ENCODE data around the gene ZNF738. TPM values are rescaled to one million over a fixed set of nuclear protein-coding genes. Genes with fewer than 3 reads are reported as not detected.

ZNF738 gene
- total and polyA plus RNA-seq, 2 of the 13 experiments (the other 11 are each of a cell fraction or from before 2014, with no cell fraction given): 2.7 to 5.3 TPM

DNA sequence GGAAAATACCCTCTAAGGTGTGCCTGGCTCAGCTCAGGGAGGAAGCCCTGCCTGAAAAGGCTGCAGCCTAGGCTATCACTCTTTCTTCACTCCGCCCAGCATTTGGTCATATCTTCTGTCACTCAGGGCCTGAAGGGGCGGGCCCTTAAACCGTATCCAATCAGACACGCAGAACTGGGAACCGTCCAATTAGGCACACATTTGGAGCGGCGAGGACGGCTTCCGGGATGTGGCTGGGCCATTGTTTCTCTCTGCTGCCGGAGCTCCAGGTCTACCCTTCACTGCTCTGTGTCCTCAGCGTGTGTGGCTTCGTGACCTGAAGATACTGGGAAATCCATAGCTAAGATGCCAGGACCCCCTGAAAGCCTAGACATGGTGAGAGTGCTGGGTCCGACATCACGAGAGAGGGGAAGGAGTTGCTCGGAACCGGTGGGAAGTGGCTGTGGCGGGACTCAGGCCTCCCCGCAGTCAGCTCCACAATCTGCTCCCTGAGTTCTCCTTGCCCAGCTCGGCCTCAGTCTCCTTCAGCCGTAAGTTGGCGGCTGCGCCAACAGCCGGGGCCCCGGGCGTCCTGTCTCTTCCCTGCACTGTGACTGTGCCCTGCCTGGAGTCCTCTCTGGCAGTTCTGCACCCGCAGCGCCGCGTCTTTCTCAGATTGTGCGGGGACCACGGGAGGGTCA is 38.2 kb downstream of the ZNF738 start, which contains the start of gene ZNF493 (continued):
- TF ChIP-seq, protein P1, sequence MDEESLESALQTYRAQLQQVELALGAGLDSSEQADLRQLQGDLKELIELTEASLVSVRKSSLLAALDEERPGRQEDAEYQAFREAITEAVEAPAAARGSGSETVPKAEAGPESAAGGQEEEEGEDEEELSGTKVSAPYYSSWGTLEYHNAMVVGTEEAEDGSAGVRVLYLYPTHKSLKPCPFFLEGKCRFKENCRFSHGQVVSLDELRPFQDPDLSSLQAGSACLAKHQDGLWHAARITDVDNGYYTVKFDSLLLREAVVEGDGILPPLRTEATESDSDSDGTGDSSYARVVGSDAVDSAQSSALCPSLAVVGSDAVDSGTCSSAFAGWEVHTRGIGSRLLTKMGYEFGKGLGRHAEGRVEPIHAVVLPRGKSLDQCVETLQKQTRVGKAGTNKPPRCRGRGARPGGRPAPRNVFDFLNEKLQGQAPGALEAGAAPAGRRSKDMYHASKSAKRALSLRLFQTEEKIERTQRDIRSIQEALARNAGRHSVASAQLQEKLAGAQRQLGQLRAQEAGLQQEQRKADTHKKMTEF (CRISPR knock-in tag; IDR thresholded peaks at IDR 0.05): no peak
- TF ChIP-seq XRCC5 (optimal IDR thresholded peaks at IDR 0.05; ENCODE audit: low read length) (peak; percentile 10), BORCS8-MEF2B (CRISPR knock-in tag; IDR thresholded peaks at IDR 0.05) (peak; percentile 48; the same call in 1 of the 2 replicates), HNRNPLL (IDR thresholded peaks at IDR 0.05; ENCODE audit: low read depth, low read length, poor library complexity, severe bottlenecking) (peak; percentile 36), WIZ (CRISPR knock-in tag; IDR thresholded peaks at IDR 0.05) (no peak), KDM2A (CRISPR knock-in tag; IDR thresholded peaks at IDR 0.05; ENCODE audit: borderline replicate concordance, low read depth) (peak; percentile 64; the same call in 1 of the 2 replicates), ESRRA (CRISPR knock-in tag; IDR thresholded peaks at IDR 0.05; ENCODE audit: low read depth) (0 out of 2 replicates have a peak, but pooled peaks have one; percentile 34), HMGXB4 (CRISPR knock-in tag; IDR thresholded peaks at IDR 0.05; ENCODE audit: borderline replicate concordance in 1 of 2, low read depth in 1 of 2) (peak; percentile 66 to 68; a peak in 3 of 4 replicates), NFKB2 (CRISPR knock-in tag; IDR thresholded peaks at IDR 0.05; ENCODE audit: borderline replicate concordance) (peak; percentile 42; the same call in 1 of the 2 replicates), ZNF292 (CRISPR knock-in tag; IDR thresholded peaks at IDR 0.05; ENCODE audit: borderline replicate concordance, low read depth) (peak; percentile 44; the same call in 1 of the 2 replicates), ZNF563 (CRISPR knock-in tag; IDR thresholded peaks at IDR 0.05) (0 out of 2 replicates have a peak, but pooled peaks have one; percentile 62), KMT2B (CRISPR knock-in tag; IDR thresholded peaks at IDR 0.05) (peak; percentile 89), ZNF468 (CRISPR knock-in tag; IDR thresholded peaks at IDR 0.05) (no peak), ZBTB8A (CRISPR knock-in tag; IDR thresholded peaks at IDR 0.05; ENCODE audit: borderline replicate concordance, low read depth) (0 out of 2 replicates have a peak, but pooled peaks have one; percentile 37), ZNF274 (CRISPR knock-in tag; IDR thresholded peaks at IDR 0.05) (0 out of 2 replicates have a peak, but pooled peaks have one; percentile 26), KDM6A (CRISPR knock-in tag; IDR thresholded peaks at IDR 0.05; ENCODE audit: low read depth) (no peak), MEIS1 (CRISPR knock-in tag; IDR thresholded peaks at IDR 0.05; ENCODE audit: borderline replicate concordance) (0 out of 2 replicates have a peak, but pooled peaks have one; percentile 43), GATAD1 (CRISPR knock-in tag; IDR thresholded peaks at IDR 0.05) (peak; percentile 45; the same call in 1 of the 2 replicates), ZNF556 (CRISPR knock-in tag; IDR thresholded peaks at IDR 0.05; ENCODE audit: borderline replicate concordance) (0 out of 2 replicates have a peak, but pooled peaks have one; percentile 43), MED1 (CRISPR knock-in tag; IDR thresholded peaks at IDR 0.05) (no peak), ZBTB20 (CRISPR knock-in tag; IDR thresholded peaks at IDR 0.05; ENCODE audit: borderline replicate concordance, low read depth) (peak; percentile 64; the same call in 1 of the 2 replicates), SRY (CRISPR knock-in tag; IDR thresholded peaks at IDR 0.05) (no peak), CREB3 (CRISPR knock-in tag; IDR thresholded peaks at IDR 0.05) (no peak), HCFC1 (IDR thresholded peaks at IDR 0.05; ENCODE audit: low read depth, low read length) (no peak), ZNF101 (CRISPR knock-in tag; IDR thresholded peaks at IDR 0.05; ENCODE audit: borderline replicate concordance, low read depth) (no peak), POLR2AphosphoS5 (IDR thresholded peaks at IDR 0.05; ENCODE audit: low read depth, low read length) (peak; percentile 91)

Measured in HepG2 (cell line).